GM12878 (cell line): ENCODE measurements around the gene CAMKMT. TPM values are rescaled to one million over a fixed set of nuclear protein-coding genes. Genes with fewer than 3 reads are reported as not detected.

Source experiments
- ATAC-seq: fragments of 200-7000 bp; cut with Tn5 transposase; 3 replicates; pipeline ENCODE4 v1.9.1; 2020; ENCODE audit warnings: mild to moderate bottlenecking, moderate library complexity
- BruUV-seq: library from RNA; stranded (reverse); fragments of 400-500 nt; replicated peaks from 2 replicates; lab custom pipeline; 2021; lab: Mats Ljungman, UMichigan
- CTCF ChIA-PET: fragments of 300-600 bp; sonication (Branson Sonifier 250); formaldehyde crosslinking; extraction: SDS; loops from one replicate; lab custom pipeline; 2021; ENCODE audit warnings: inconsistent platforms; lab: Yijun Ruan, JAX
- POLR2A ChIA-PET: fragments of 350-600 bp; formaldehyde crosslinking; extraction: SDS; loops from one replicate; lab custom pipeline; 2021; ENCODE audit warnings: inconsistent platforms; lab: Charles Lee
- RAD21 ChIA-PET: fragments of 300-600 bp; sonication (Branson Sonifier 250); formaldehyde crosslinking; loops from one replicate; lab custom pipeline; 2023; ENCODE audit warnings: antibody characterized with exemption; ENCODE audit not compliant: unreplicated experiment; lab: Charles Lee
- SMC1A ChIA-PET: fragments of 300-600 bp; sonication (Branson Sonifier 250); formaldehyde crosslinking; loops from one replicate; lab custom pipeline; 2023; ENCODE audit not compliant: unreplicated experiment, uncharacterized antibody; lab: Charles Lee
- DNase-seq: peaks from one replicate; pipeline ENCODE4 v3.0.0-alpha.2; 2011; ENCODE audit warnings: low read depth, low spot score
- FAIRE-seq: peaks from 3 replicates; lab custom pipeline; 2011; peaks lifted over from hg19 to GRCh38; lab: Jason Lieb, UNC
- H2AFZ ChIP-seq: 2 replicates; pipeline ENCODE4 v1.6.0; 2011; ENCODE audit warnings: low read depth, low read length, control low read depth; ENCODE audit not compliant: control insufficient read depth
- H3K27ac ChIP-seq: 2 replicates; pipeline ENCODE4 v1.5.1; 2011; ENCODE audit warnings: control low read depth; ENCODE audit not compliant: control insufficient read depth, insufficient read depth
- H3K27me3 ChIP-seq, 2 experiments: replicated peaks in 1 of 2; 2 replicates each; pipeline versions ENCODE4 v1.6.0 to v1.6.1; 2011; ENCODE audit warnings: low read length in 1 of 2; ENCODE audit not compliant: control insufficient read depth in 2 of 2, insufficient read depth in 2 of 2
- H3K36me3 ChIP-seq, 2 experiments: 2 replicates each; pipeline ENCODE4 v1.5.1; 2011; ENCODE audit warnings: low read length in 1 of 2; ENCODE audit not compliant: control insufficient read depth in 2 of 2, insufficient read depth in 2 of 2
- H3K4me1 ChIP-seq: 2 replicates; pipeline ENCODE4 v1.6.1; 2011; ENCODE audit warnings: mild to moderate bottlenecking, low read length, moderate library complexity, mixed read lengths; ENCODE audit not compliant: control insufficient read depth, insufficient read depth
- H3K4me2 ChIP-seq: 2 replicates; pipeline ENCODE4 v1.6.0; 2011; ENCODE audit warnings: control low read depth; ENCODE audit not compliant: control insufficient read depth, insufficient read depth
- H3K4me3 ChIP-seq: fragments of 200-600 bp; sonication (generic); 2 replicates; pipeline ENCODE4 v1.5.1; 2016
- H3K79me2 ChIP-seq: 2 replicates; pipeline ENCODE4 v1.6.0; 2011; ENCODE audit warnings: low read length; ENCODE audit not compliant: control insufficient read depth, insufficient read depth
- H3K9ac ChIP-seq: 2 replicates; pipeline ENCODE4 v1.8.0; 2011; ENCODE audit warnings: low read length, control low read depth, mixed read lengths; ENCODE audit not compliant: control insufficient read depth, insufficient read depth
- H3K9me3 ChIP-seq: replicated peaks from 3 replicates; pipeline ENCODE4 v1.5.1; 2011; ENCODE audit warnings: mild to moderate bottlenecking, low read length; ENCODE audit not compliant: control insufficient read depth, insufficient read depth
- H4K20me1 ChIP-seq: 2 replicates; pipeline ENCODE4 v1.6.0; 2011; ENCODE audit not compliant: control insufficient read depth, insufficient read depth
- MEF2A ChIP-seq: IDR thresholded peaks from 2 replicates; pipeline ENCODE4 v1.6.1; 2011; ENCODE audit warnings: low read depth, mild to moderate bottlenecking, low read length, moderate library complexity; ENCODE audit not compliant: insufficient read depth
- NR2C1 ChIP-seq: fragments of 450-650 bp; IDR thresholded peaks from 2 replicates; pipeline ENCODE4 v1.6.1; 2017; ENCODE audit warnings: antibody characterized with exemption, mild to moderate bottlenecking, moderate library complexity
- NR2F1 ChIP-seq: fragments of 450-650 bp; conservative IDR thresholded peaks from 2 replicates; pipeline ENCODE4 v1.6.1; 2017; ENCODE audit warnings: mild to moderate bottlenecking
- PML ChIP-seq: IDR thresholded peaks from 2 replicates; pipeline ENCODE4 v1.6.1; 2012; ENCODE audit warnings: low read length, inconsistent platforms
- TCF12 ChIP-seq: IDR thresholded peaks from 2 replicates; pipeline ENCODE4 v1.6.1; 2011; ENCODE audit warnings: low read depth, mild to moderate bottlenecking, low read length
- USF2 ChIP-seq: IDR thresholded peaks from 2 replicates; pipeline ENCODE4 v1.6.1; 2011; ENCODE audit warnings: low read depth, low read length, improper control_type of control experiment, borderline replicate concordance
- ZBED1 ChIP-seq: IDR thresholded peaks from 2 replicates; pipeline ENCODE4 v1.6.1; 2016; ENCODE audit warnings: borderline replicate concordance
- ZNF687 ChIP-seq: fragments of 450-650 bp; IDR thresholded peaks from 2 replicates; pipeline ENCODE4 v1.6.1; 2017; ENCODE audit warnings: mild to moderate bottlenecking, moderate library complexity
- WGBS: methylation state at CpG from one replicate; pipeline ENCODE4 v1.1.6; 2016; ENCODE audit warnings: low lambda C conversion rate; ENCODE audit not compliant: insufficient replicate concordance, insufficient coverage; ENCODE audit errors: missing lambda C conversion rate; 5-methylcytosine and 5-hydroxymethylcytosine counted together
- in situ Hi-C: fragments of 300-500 bp; cut with MboI; formaldehyde crosslinking; loops from 9 replicates; pipeline ENCODE4 v1.14.3; 2018; ENCODE audit warnings: mixed read lengths
- intact Hi-C: fragments of 100-400 bp; cut with micrococcal nuclease; formaldehyde crosslinking; loops from one replicate; pipeline ENCODE4 v1.14.2; 2022; ENCODE audit not compliant: unreplicated experiment
- polyA plus RNA-seq, 11 experiments: library from polyadenylated mRNA; depleted of rRNA in 4 of 11; unstranded in 6 of 11; stranded (reverse) in 5 of 11; fragments of >200 nt; fragmentation: Nextera tagmentation in 4 of 11; fragmentation: Illumina TruSeq in 1 of 11; extraction: Ambion mirVana in 4 of 11; extraction: Trizol in 1 of 11; gene quantifications; 1 replicate in 1 of 11; 2 replicates in 10 of 11; pipeline versions ENCODE4 v1.2.1 to v1.2.3, GENCODE V29; 2011 to 2016; ENCODE audit warnings: inconsistent platforms in 2 of 11, missing spikeins in 2 of 11, low read depth in 1 of 11
- total RNA-seq, 4 experiments: library from RNA; depleted of rRNA in 3 of 4; stranded (reverse); fragments of >200 nt in 3 of 4; fragmentation: Illumina TruSeq in 1 of 4; extraction: Trizol in 1 of 4; gene quantifications; 2 replicates each; pipeline versions ENCODE4 v1.2.1 to v1.2.3, GENCODE V29; 2013 to 2021

Gene CAMKMT
- total and polyA plus RNA-seq, 10 of the 15 experiments (the other 5 are each of a cell fraction or from before 2014, with no cell fraction given): 2.7 to 16.0 (median 11.8) TPM

- no peak for TF ChIP-seq TCF12
- no peak for TF ChIP-seq NR2C1
Measured at GRCh38 chr2:44716131-44716530, 354.4 kb downstream of the CAMKMT start (continued).

GRCh38 chr2:44718431-44718830, 356.7 kb downstream of the CAMKMT start:
- no peak overlapping the region for H3K27ac ChIP-seq
- TF ChIP-seq PML (no peak), ZBED1 (no peak), MEF2A (no peak), ZNF687 (no peak), NR2F1 (no peak), USF2 (no peak)
- ATAC-seq (no peak), FAIRE-seq (no peak), DNase-seq (no peak)
- in situ Hi-C loops: no loop called here
- H3K79me2 ChIP-seq: no peaks in the 10 kb centered on the region
- no peaks in the 10 kb centered on the region for H3K9me3 ChIP-seq
- H3K4me3 ChIP-seq: no peak overlapping the region
- H4K20me1 ChIP-seq: no peaks in the 10 kb centered on the region
- no peak overlapping the region for H2AFZ ChIP-seq
- BruUV-seq: no TSS peak
- 91% methylated on average over 3 of the region's 3 CpGs for WGBS
- RAD21 ChIA-PET: interaction anchor here (1.1 to 2.1 kb wide), 4 partner anchors 10 to 139 kb away, joined by 3 to 13 read pairs (median 6); no protein-coding TSS in a partner anchor
- H3K36me3 ChIP-seq: no peaks in the 10 kb centered on the region
- SMC1A ChIA-PET: interaction anchor here (0.6 to 5.2 kb wide), 18 partner anchors 9 to 326 kb away, joined by 3 to 27 read pairs (median 4); no protein-coding TSS in a partner anchor
- H3K4me1 ChIP-seq: peaks cover 19% of the 10 kb centered on the region
- CTCF ChIA-PET: interaction anchor here (1.0 to 5.8 kb wide), 7 partner anchors 10 to 241 kb away, joined by 3 to 46 read pairs (median 7); no protein-coding TSS in a partner anchor
- POLR2A ChIA-PET: no interaction called here
- no peak overlapping the region for H3K9ac ChIP-seq
- intact Hi-C loops: loop anchor here (10.0 kb wide), 1 partner anchor 236 kb away; no protein-coding TSS in a partner anchor
- H3K4me2 ChIP-seq: no peak overlapping the region
- H3K27me3 ChIP-seq: no peaks in the 10 kb centered on the region
